Measurements from ENCODE around the gene SCN5A.

Gene SCN5A

DNA sequence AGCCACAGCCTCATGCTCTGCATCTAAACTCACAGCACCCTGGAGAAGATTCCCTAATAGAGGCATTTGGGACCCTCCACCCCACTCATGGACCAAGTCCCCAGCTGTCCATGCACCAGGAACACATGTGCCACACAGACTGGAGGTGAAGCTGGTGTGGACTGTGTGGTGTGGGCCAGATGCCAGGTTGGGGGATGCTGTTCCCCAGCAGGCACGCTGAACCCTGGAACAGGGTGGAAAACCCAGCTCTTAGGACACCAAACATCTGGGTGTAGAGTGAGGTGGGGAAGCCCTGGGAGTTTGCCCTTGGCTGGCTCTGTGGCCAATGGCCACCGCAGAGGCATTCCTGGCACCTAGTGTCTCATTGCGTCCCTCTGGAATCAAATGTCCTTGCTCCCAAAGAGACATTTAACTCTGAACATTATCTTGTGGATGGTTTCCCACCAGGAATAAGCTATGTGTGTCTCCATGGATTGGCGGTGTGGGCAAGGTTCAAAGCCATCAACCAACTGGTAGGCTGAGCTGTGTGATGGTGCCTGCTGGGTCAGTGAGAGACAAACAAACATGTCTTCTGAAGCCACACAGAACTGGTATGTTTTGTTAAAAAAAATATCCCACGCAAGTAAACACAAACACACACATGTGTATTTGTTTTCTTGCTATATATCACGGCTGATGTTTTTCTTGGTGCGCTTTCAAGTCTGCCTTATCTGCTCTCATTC lies 88.3 kb downstream of the SCN5A start:
- DNase-seq (ENCODE audit: low read depth), result no peak

DNA sequence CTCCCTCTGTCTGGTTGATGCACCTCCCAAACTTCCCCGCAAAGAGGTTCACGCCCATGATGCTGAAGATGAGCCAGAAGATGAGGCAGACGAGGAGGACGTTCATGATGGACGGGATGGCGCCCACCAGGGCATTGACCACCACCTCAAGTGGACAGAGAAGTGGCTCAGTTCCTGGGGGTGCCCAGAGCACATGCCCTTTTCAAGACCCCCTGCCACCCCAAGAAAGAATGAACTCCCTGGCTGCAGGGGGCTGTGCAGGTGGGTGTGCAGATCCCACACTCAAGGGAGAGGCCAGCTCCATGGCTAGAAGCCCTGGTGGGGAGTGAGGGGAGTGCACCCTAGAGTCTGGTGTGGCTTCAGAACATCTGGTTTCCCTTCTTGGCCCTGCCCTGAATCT lies 89.2 kb downstream of the SCN5A start:
- no peak for DNase-seq (ENCODE audit: low read depth)

DNA sequence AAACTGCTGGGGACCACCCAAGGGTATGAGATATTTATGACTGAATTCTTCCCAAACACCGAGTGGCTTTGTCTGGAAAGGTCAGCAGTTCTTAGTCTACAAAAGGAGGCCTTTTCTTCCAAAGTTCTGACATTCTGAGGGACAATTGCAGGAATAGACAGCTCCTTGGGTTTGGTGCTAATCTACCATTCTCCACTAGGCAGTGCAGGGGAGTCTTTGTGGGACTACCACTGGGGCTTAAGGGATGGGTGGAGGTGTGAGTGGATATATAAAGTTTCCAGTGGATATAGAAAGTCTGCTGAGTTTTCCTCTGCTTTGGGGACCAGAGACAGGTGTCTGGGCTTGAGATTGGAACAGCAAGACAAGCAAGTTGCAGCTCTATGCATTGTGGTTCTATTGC lies 90.6 kb downstream of the SCN5A start:
- DNase-seq (ENCODE audit: low read depth), result no peak

DNA sequence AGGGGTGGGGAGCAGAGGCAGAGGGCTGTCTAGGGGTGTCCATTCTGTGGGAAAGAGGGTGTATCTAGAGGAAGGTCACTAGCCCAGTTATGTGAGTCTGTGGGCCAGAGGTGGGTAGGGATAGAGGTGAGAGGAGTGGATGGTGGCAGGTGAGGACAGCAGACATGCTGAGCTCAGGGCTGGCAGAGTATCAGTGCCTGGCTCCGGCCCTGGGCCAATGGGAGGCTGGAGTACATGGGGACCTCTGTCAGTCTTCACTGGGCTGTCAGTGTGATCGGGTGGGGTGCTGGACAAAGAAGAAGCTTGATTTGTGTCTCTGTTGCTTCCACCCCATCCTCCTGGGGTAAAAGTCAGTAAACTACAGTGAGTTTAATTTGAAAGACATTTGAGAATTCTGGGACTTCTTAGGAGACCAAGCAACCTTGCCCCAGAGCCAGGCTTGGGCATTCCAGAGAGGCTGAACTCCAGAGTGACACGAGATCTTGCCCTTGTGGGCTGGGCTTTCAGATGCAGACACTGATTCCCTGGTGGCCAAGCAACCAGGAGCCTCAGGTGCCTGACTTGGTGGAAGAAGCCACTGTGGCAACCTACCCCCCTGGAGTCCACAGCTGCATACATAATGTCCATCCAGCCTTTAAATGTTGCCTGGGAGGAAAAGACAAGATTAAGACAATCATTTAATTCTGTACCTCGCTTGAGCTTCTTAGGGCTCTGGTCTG lies 92.7 kb downstream of the SCN5A start:
- no peak for DNase-seq (ENCODE audit: low read depth)

DNA sequence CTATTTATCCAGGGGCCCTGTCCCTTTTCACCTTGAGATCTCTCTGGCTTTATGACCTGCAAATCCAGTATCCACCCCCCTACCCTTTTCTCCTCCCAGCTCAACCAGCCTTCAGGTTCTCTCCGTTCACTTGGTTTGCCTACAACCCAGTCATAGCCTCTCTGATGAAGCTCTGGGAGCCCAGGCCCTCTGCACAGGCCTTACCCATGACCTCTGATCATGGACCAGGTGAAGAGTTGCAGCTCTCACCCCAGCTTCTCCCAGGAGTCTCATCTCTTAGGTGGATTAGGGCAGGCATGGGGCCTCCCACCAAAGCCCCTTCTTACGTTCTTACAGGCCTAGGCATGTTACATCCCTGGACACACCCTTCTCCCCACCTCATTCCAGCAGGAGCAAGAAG lies 93.6 kb downstream of the SCN5A start:
- no peak for DNase-seq (ENCODE audit: low read depth)

DNA sequence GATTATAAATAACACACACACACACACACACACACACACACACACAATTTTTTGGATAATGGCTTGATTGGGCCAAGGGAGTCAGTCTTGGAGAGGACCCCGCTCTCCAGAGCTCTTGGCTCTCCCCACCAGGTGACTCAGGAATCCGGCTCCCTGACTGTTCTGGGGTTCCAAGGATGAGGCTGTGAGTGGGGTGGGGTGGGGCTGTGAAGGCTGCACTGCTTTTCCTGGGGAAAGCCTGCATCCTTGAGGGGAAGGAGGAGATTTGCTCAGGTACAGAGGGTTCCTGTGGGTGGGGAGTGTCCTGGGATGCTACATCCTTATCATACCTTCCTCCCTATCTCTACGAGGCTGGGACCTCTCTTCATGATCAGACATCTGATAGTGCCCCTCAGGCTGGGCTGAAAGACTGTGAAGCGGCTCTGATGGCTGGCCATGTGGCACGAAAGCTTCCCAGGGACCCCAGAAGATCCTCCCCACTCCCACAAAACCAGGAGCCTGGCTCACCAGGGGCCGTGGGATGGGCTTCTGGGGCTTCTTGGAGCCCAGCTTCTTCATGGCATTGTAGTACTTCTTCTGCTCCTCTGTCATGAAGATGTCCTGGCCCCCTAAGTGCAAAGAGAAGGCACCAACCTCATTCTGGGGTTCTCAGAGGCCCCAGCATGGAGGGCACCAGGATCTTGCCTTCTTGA lies 94.2 kb downstream of the SCN5A start:
- no peak for DNase-seq (ENCODE audit: low read depth)

DNA sequence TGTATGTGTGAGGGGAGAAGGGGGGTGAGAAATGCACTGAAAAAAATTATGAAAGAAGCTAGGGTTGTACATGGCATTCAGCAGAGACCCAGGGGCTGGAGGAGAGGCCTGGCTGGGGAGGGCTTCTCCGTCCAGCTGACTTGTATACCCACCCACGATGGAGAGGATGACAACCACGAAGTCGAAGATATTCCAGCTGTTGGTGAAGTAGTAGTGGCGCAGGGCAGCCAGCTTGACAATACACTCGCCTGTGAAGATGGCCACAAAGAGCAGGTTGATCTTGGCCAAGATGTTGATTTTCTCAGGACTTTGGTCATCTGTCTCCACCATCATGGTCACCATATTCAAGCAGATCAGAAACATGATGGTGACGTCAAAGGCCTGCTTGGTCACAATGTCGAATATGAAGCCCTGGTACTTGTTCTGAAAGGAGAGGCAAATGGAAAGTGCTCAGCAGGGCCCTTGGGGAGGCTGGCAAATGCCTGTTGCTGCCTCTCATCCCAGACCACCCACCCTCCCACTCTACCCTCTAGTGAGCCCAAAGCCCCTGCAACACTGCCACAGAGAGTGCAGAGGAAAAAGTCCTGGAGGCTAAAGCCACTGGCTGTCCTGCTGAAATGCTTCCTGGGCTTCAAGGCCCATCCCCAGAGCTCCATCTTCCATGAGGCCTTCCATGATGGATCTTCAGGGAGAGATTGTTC lies 95.2 kb downstream of the SCN5A start:
- no peak for DNase-seq (ENCODE audit: low read depth)

DNA sequence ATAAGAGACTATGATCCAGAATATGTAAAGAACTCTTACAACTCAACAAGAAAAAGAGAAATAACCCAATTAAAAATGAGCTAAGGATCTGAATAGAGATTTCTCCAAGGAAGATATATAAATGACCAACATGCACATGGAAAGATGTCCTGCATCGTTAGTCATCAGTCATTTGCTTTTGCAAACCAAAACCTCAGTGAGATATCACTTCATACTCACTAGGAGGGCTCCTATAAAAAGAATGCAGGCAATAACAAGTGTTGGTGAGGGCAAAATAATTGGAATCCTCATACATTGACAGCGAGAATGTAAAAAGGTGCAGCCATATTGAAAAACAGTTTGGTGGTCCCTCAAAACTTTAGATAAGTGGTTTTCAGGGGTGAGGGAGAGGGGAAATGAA lies 96.4 kb downstream of the SCN5A start:
- no peak for DNase-seq (ENCODE audit: low read depth)

DNA sequence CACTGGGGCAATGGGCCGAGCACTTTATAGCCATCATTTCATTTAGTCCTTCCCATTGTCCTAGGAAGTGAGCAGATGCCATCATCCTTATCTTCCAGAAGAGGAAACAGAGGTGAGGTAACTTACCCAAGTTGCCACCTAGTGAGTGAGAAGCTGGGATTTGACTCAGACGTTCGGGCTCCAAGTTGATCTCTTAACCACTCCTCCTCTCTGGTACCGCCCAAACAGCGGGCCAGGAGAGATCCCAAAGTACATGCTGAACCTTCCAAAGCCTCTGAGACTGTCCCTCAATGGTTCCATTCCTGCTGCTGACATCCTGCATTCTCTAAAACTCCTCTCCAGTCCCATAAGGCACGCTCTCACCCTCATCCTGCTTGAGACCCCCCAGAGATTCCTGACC lies 97.1 kb downstream of the SCN5A start:
- DNase-seq (ENCODE audit: low read depth), result no peak

DNA sequence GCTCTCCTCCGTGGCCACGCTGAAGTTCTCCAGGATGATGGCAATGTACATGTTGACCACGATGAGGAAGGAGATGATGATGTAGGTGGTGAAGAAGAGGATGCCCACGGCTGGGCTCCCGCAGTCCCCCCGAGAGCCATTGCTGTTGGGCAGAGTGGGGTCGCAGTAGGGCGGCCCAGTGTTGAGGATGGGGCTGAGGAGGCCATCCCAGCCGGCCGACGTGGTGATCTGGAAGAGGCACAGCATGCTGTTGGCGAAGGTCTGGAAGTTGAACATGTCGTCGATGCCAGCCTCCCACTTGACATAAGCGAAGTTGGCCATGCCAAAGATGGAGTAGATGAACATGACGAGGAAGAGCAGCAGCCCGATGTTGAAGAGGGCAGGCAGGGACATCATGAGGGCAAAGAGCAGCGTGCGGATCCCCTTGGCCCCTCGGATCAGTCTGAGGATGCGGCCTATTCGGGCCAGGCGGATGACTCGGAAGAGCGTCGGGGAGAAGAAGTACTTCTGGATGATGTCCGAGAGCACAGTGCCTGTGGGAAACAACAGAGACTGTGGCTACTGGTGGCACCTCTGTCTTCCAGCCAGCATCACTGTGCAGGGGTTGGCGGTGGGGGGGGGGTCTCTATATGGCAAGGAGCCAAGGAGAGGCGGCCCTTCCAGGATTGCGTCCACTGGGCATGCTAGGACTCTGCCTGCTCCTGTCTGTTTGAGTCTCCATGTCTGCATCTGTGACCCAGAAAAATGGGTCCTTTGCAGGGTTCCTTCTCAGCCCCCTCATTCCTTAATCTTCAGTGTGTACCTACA lies 98.3 kb downstream of the SCN5A start:
- DNase-seq (ENCODE audit: low read depth), result no peak

DNA sequence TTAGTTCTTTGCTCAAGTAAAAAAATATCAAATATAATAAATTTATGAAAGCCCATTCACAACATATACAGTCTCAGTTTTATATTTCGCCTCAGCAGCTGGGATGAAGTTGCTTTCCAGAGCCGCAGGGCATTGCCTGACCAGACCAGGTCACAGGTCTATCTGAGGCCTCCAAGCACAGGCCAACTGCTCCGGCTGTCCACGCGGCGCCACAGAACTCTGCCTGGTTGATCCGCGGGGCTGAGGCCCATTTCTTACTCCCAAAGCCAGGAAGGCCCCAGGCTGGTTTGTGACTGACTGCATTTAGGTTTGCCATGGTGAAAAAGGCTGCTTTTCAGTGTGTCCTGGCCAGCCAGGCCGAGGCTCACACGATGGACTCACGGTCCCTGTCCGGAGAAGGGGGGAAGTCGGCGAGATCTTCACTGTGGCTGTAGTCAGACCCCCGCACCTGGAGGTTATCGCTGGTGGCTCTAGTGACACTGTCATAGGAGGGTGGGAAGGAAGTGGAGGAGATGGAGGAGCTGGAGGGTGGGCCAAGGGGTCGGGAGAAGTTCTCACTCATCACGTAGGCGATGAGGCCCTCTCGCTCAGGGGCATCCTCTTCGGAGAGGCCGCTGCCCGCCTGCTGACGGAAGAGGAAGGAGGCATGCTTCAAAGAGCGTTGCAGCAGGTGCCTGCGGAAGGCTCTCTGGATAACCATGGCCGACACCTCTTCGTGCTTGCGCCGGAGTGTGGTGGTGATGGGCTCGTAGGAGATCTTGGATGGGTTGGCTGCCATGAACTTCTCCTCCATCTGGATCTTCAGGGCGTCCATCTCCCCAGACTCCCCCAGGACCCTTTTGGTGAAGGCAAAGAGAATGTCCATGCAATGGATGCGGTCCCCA lies 99.3 kb downstream of the SCN5A start:
- DNase-seq (ENCODE audit: low read depth), result no peak

DNA sequence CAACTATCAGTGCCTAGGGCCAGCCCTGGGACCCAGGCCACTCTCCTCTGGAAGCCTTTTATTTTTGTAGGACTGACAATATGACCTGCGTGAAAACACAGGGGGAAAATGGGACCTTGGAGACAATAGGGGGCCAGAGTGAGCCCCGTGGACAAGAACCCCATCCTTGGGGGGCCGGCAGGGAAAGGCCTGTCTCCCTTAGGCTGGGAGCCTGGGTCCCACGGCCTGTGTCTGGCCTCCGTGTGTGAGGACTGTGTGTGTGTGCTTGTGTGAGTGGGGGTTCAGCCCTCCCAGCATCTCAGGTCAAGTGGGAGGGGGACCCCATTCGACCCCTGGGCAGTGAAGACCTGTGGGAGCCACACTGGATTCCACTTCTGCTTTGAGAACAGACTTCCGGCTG lies 100.0 kb downstream of the SCN5A start:
- no peak for DNase-seq (ENCODE audit: low read depth)

DNA sequence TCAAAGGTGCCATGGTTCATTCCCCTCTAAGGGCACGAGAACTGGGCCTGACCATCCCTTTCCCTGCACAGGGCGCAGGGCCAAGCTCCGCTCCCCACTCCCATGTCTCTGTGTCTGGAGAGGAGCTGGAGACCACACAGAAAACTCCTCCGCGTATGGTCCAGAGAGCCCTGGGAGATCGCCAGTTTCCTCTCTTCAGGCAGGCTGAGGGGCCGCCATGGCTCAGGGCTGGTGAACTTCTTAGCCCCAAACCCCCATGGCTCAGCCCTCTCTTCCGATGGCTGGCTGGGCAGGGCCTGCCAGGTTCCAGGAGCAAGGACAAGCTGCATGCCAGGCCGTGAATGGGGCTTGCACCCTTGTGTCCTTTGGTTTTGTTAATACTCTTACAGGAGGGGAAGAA lies 100.4 kb downstream of the SCN5A start:
- no peak for DNase-seq (ENCODE audit: low read depth)

DNA sequence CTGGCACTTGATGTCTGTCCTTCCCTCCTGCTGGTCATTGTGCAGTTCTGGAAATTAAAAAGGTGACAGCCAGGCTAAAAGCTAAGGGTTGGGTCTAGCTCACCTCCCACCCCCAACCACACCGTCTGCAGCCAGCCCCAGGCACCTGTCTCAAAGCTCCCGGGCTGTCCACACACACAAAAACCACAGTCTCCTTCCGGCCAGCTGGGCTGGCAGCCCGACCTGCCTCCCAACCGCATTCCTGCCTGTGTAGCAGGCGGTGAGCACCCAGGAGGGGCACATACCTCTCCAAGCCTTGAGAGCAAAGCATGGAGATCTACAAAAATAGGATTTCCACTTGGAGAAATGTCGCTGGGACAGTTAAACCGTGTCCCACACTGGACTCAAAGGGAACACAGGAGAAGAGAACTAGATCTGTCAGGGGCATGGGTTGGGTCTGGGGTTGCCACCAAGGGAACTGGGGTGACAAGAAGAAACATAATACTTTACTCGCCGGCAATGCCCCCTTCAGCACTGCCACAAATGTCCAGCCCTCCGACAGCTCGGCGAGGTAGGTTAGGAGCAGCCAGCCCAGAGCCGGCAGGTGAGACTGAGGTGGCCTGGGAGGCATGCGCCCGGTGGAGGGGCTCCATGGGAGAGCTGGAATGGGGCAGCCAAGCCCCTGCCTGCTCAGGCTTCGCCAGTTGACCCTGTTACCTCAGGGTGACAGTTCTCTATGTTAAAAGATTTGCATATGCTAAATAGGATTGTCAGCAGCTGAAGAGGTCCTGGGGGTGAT lies 101.1 kb downstream of the SCN5A start:
- DNase-seq (ENCODE audit: low read depth), result no peak

DNA sequence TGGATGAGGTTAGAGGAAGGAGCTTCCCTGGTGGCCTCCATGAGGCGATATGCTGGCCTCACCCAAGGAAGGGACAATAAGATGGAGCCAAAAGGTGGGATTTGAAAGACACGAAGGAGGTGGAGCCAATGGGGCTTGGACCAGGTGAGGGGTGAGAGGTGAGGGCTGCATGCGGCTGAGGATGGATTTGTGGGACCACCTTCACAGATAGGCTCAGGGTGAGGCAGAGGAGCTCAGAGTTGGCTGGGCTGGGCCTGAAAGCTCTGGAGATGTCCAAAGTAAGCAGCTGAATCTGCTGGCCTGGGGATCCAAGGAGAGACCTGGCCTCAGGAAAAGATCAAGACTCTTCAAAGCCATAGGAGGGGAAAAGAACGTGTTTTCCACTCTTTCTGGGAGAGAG lies 103.5 kb downstream of the SCN5A start:
- DNase-seq (ENCODE audit: low read depth), result no peak

DNA sequence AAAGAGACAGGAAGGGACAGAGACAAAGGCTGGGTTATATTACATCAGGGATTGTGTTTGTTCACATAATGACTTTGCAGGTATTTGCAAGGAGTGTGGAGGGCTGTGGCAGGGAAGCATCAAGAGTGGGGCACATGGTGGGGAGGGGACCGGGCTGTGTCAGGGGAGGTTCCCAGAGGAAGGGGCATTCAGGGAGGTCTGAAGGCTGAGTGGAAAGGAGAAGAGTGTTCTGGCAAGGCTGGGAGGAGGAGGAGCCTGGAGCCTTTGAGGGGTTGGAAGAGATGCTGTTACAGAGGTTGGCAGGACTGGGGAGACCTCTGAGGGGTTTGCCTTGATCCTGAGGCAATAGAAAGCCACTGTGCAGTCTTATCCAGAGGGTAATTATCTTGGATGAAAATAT lies 103.9 kb downstream of the SCN5A start:
- DNase-seq (ENCODE audit: low read depth), result no peak

DNA sequence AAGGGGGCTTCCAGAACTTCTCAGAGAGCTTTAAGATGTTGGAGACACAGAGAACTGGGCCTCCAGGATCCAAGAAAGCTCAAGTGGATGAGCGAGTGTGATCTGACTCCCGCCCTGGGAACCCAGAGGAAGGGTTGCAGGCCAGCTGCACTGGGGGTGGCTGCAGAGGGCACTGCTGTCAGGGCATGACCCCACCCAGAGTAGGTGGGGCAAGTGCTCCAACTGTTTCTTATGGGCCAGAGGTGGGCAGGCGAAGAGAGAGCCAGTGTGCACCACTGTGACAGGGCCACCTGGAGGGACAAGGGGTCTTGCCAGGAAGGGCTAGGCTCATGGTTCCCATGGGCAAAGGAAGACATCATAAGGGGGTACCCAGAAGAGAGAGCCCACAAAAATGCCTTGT lies 104.6 kb downstream of the SCN5A start:
- DNase-seq (ENCODE audit: low read depth), result no peak

DNA sequence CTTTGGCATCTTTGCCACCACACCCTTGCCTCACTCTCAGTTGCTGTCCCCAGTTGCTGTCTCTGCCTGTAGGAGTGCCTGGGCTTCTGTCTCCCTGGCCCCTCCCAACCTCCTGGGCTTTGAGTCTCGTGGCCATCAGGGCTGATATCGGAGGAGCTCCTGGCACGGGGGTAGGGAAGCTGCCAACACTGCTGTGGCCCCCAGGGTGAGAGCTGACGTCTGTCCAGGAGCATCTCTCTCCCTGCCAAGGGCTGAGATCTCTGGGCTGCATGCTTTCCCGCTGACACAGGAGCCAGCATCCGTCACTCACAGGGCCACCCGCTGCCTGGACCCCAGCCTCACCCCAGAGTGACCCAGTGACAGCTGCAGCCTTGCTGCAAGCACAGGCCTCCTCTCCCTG lies 105.9 kb downstream of the SCN5A start:
- DNase-seq (ENCODE audit: low read depth), result no peak

DNA sequence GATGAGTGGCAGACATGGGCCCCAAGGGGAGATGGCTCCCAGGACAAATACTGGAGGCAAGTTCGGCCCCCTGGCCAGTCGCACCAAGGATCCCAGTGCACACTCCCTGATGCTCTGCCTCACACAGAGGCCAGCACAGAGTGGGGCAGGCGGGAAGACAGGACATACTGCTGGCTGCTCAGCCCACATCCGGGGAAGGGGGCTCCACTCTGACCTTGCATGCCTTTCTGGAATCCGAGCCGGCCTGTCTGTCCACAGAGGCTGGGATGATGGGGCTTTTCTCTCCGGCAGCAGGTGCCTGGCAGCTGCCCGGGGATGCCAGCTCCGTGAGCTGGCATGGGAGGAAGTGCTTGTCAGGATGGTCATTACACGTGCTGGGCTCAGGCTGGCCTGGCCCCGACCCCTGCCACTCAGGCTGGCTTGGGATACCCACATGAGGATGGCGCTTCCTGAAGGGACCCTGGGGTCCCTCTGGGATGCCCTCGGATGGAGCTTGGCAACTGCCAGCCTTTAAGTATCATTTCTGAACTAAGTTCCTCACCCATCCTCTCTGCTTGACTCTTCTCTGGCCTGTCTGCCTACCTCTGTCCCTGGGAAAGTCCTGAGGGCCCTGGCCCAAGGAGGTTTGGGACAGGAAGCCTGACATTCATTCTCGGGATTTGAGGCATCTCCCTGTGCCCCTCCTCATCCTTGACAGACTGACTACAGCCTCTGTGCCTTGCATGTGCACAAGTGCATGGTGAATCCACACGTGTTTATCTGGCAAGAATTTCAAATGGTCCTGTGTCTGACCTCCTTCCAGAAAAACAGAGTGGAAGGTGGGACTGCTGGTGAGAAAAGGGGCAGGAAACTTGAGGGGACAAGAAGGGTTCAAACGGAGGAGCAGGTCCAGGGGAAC lies 106.8 kb downstream of the SCN5A start:
- DNase-seq (ENCODE audit: low read depth), result no peak
